K562 (cell line): ENCODE data around the gene LENEP. TPM values are rescaled to one million over a fixed set of nuclear protein-coding genes. Genes with fewer than 3 reads are reported as not detected.

ENCODE experiments used
- BRD4 ChIP-seq: fragments of 200-600 bp; sonication (generic); IDR thresholded peaks from 2 replicates; pipeline ENCODE4 v1.6.1; 2017; ENCODE audit warnings: inconsistent platforms
- CREB5 ChIP-seq: fragments of 250-450 bp; sonication (Bioruptor Pico); IDR thresholded peaks from 2 replicates; pipeline ENCODE4 v1.5.0; 2020; ENCODE audit warnings: mild to moderate bottlenecking
- ETS1 ChIP-seq: conservative IDR thresholded peaks from 2 replicates; pipeline ENCODE4 v1.6.1; 2011; ENCODE audit warnings: low read depth, mild to moderate bottlenecking, low read length; ENCODE audit not compliant: control insufficient read depth
- KDM4B ChIP-seq, 2 experiments: fragments of 450-650 bp in 1 of 2; sonication (generic) in 1 of 2; IDR thresholded peaks; 2 replicates each; pipeline ENCODE4 v1.6.1; 2016 to 2017; ENCODE audit warnings: borderline replicate concordance in 2 of 2, antibody characterized with exemption in 1 of 2, low read depth in 1 of 2, mild to moderate bottlenecking in 1 of 2
- PCBP1 ChIP-seq: fragments of 200-400 bp; formaldehyde crosslinking; IDR thresholded peaks from 2 replicates; pipeline ENCODE4 v1.6.1; 2018; ENCODE audit warnings: mild to moderate bottlenecking, low read depth, low read length; ENCODE audit not compliant: poor library complexity, severe bottlenecking
- RCOR1 ChIP-seq, 2 experiments: IDR thresholded peaks; 2 replicates each; pipeline ENCODE4 v1.6.1; 2012; ENCODE audit warnings: low read depth in 2 of 2, low read length in 2 of 2, borderline replicate concordance in 1 of 2, improper control_type of control experiment in 1 of 2
- STAT5B ChIP-seq: fragments of 250-450 bp; sonication (Bioruptor Pico); IDR thresholded peaks from 2 replicates; pipeline ENCODE4 v1.8.0; 2021; ENCODE audit warnings: mild to moderate bottlenecking, inconsistent platforms
- TAF15 ChIP-seq: fragments of 200-400 bp; formaldehyde crosslinking; IDR thresholded peaks from 2 replicates; pipeline ENCODE4 v1.6.1; 2017; ENCODE audit warnings: mild to moderate bottlenecking, low read depth, low read length, moderate library complexity
- TBL1XR1 ChIP-seq, 2 experiments: IDR thresholded peaks; 2 replicates each; pipeline ENCODE4 v1.6.1; 2012; ENCODE audit warnings: improper control_type of control experiment in 2 of 2, low read length in 2 of 2, mild to moderate bottlenecking in 1 of 2
- ZNF586 ChIP-seq: fragments of 450-650 bp; formaldehyde crosslinking; conservative IDR thresholded peaks from 2 replicates; pipeline ENCODE4 v1.4.0; 2020; ENCODE audit warnings: mild to moderate bottlenecking, moderate library complexity
- ZNF609 ChIP-seq: sonication (generic); formaldehyde crosslinking; IDR thresholded peaks from 2 replicates; pipeline ENCODE4 v1.8.1; 2023; ENCODE audit warnings: missing genetic modification reagents, mild to moderate bottlenecking, borderline replicate concordance
- ZNF740 ChIP-seq, 3 experiments: fragments of 200-800 bp in 1 of 3; sonication (Bioruptor generic) in 1 of 3; sonication (generic) in 1 of 3; formaldehyde crosslinking in 1 of 3; IDR thresholded peaks; 2 replicates each; pipeline versions ENCODE4 v1.6.1 to v1.8.0; 2016 to 2022; ENCODE audit warnings: mild to moderate bottlenecking in 2 of 3, missing compliant biosample characterization in 2 of 3, missing genetic modification characterization in 2 of 3, missing genetic modification reagents in 1 of 3
- ZNF79 ChIP-seq: fragments of 250-450 bp; sonication (Bioruptor Pico); IDR thresholded peaks from 2 replicates; pipeline ENCODE4 v1.4.0; 2020; ENCODE audit warnings: low read depth, mild to moderate bottlenecking, moderate library complexity
- polyA plus RNA-seq, 8 experiments: library from polyadenylated mRNA; depleted of rRNA in 4 of 8; stranded (reverse) in 5 of 8; unstranded in 3 of 8; fragments of >200 nt; fragmentation: Nextera tagmentation in 2 of 8; fragmentation: Illumina TruSeq in 1 of 8; extraction: Ambion mirVana in 2 of 8; extraction: Trizol in 1 of 8; gene quantifications; 2 replicates each; pipeline versions ENCODE4 v1.2.1 to v1.2.3, GENCODE V29; 2011 to 2014; ENCODE audit warnings: inconsistent platforms in 1 of 8, missing spikeins in 1 of 8
- total RNA-seq, 7 experiments: library from RNA; depleted of rRNA in 6 of 7; stranded (reverse); fragments of >200 nt in 6 of 7; fragmentation: Illumina TruSeq in 2 of 7; extraction: Trizol in 2 of 7; gene quantifications; 2 replicates each; pipeline versions ENCODE4 v1.2.1 to v1.2.3, GENCODE V29; 2011 to 2021; ENCODE audit warnings: low replicate concordance in 1 of 7

The LENEP gene
- total and polyA plus RNA-seq, 9 of the 15 experiments (the other 6 are each of a cell fraction or from before 2014, with no cell fraction given), result 0.23 to 0.87 (median 0.67) TPM; not detected in 5

GRCh38 chr1:154974102-154974807 is 19.1 kb upstream of the LENEP start, which contains the start of gene CKS1B (continued):
- TF ChIP-seq ETS1 (0 out of 2 replicates have a peak, but pooled peaks have one; percentile 60), BRD4 (peak; percentile 93), ZNF609 (no peak), ZNF586 (CRISPR knock-in tag) (no peak), KDM4B (IDR thresholded peaks at IDR 0.05; ENCODE audit: borderline replicate concordance in 2 of 2, low read depth in 1 of 2) (no peak), STAT5B (CRISPR knock-in tag) (no peak), ZNF79 (no peak), TAF15 (no peak), PCBP1 (no peak), TBL1XR1 (IDR thresholded peaks at IDR 0.05; ENCODE audit: low read length in 2 of 2) (no peak; a peak in 1 of 4 replicates), ZNF740 (CRISPR knock-in tag; IDR thresholded peaks at IDR 0.05) (peak; percentile 41; the same call in 1 of the 2 replicates), ZNF740 (tag; IDR thresholded peaks at IDR 0.05) (no peak), RCOR1 (IDR thresholded peaks at IDR 0.05; ENCODE audit: borderline replicate concordance in 1 of 2, low read depth in 2 of 2, low read length in 2 of 2) (no peak), CREB5 (CRISPR knock-in tag) (no peak)
